Naive B cell (primary cell): ENCODE measurements around the gene SH3RF2. TPM values are rescaled to one million over a fixed set of nuclear protein-coding genes. Genes with fewer than 3 reads are reported as not detected.
"Not testable (repeated sequence)": the region's sequence is repeated elsewhere in the genome, so short reads cannot be mapped to it uniquely, and the experiment has no call there.

ENCODE experiments used
- ATAC-seq, 2 donors: fragments of 150-1000 bp; cut with Tn5 transposase; 2 replicates each; pipeline ENCODE4 v1.10.0; 2021; ENCODE audit warnings: low read depth in 2 of 2, mild to moderate bottlenecking in 2 of 2, moderate library complexity in 2 of 2
- DNase-seq: peaks from one replicate; pipeline ENCODE4 v3.0.0; 2022
- H3K27ac Mint-ChIP-seq, 6 donors: one replicate each; pipeline ENCODE4 v1.8.0; 2020 to 2022; ENCODE audit warnings: mild to moderate bottlenecking in 6 of 6, mixed read lengths in 6 of 6, moderate library complexity in 5 of 6, inconsistent platforms in 2 of 6
- H3K27me3 Mint-ChIP-seq, 3 donors: one replicate each; pipeline ENCODE4 v1.8.0; 2021 to 2022; ENCODE audit warnings: mixed read lengths in 3 of 3, mild to moderate bottlenecking in 1 of 3
- H3K36me3 Mint-ChIP-seq, 2 donors: one replicate each; pipeline ENCODE4 v1.8.0; 2020 to 2022; ENCODE audit warnings: mixed read lengths in 2 of 2, inconsistent platforms in 1 of 2, mild to moderate bottlenecking in 1 of 2
- H3K4me1 Mint-ChIP-seq, 3 donors: one replicate each; pipeline ENCODE4 v1.8.0; 2020 to 2022; ENCODE audit warnings: mixed read lengths in 3 of 3, inconsistent platforms in 1 of 3, mild to moderate bottlenecking in 1 of 3, moderate library complexity in 1 of 3
- H3K4me3 Mint-ChIP-seq, 8 donors: one replicate each; pipeline ENCODE4 v1.8.0; 2020 to 2022; ENCODE audit warnings: mild to moderate bottlenecking in 8 of 8, mixed read lengths in 8 of 8, moderate library complexity in 8 of 8, inconsistent platforms in 2 of 8
- H3K9me3 Mint-ChIP-seq, 7 donors: one replicate each; pipeline ENCODE4 v1.8.0; 2020 to 2022; ENCODE audit warnings: mixed read lengths in 7 of 7, mild to moderate bottlenecking in 5 of 7, inconsistent platforms in 2 of 7, moderate library complexity in 1 of 7
- polyA plus RNA-seq, 6 donors: library from polyadenylated mRNA; unstranded; fragments of 300-500 nt; fragmentation: Illumina TruSeq; gene quantifications; one replicate each; pipeline ENCODE4 v1.2.3, GENCODE V29; 2021; ENCODE audit warnings: low read depth in 6 of 6

The SH3RF2 gene
- polyA plus RNA-seq, 6 donors from 2014 or later = not detected

DNA sequence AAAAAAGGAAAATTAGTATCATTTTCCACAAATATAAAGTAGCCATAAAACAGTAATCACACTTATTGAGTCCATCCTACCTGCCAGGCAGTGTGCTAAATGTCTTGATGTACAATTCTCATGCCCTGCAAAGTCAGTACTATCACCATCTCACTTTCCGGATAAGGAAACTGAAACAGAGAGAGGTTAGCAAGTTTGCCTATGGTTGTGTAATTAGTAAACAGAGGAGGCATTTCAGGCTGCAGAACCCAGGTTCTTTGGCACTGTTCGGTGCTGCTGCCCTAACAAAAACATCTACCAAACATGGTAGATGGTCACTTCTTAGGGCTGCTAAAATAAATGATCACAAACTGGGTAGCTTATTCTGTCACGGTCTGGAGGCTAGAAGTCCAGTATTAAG is 146.4 kb downstream of the SH3RF2 start:
- peaks cover 5 to 18% (median 12%) of the 10 kb centered on the region in 3 donors for H3K27me3 Mint-ChIP-seq
- no peak overlapping the region for H3K27ac Mint-ChIP-seq
- H3K4me1 Mint-ChIP-seq = no peaks in the 10 kb centered on the region
- H3K36me3 Mint-ChIP-seq = no peaks in the 10 kb centered on the region
- H3K4me3 Mint-ChIP-seq = no peak overlapping the region
- DNase-seq = no peak
- no peak for ATAC-seq
- no peaks in the 10 kb centered on the region for H3K9me3 Mint-ChIP-seq

DNA sequence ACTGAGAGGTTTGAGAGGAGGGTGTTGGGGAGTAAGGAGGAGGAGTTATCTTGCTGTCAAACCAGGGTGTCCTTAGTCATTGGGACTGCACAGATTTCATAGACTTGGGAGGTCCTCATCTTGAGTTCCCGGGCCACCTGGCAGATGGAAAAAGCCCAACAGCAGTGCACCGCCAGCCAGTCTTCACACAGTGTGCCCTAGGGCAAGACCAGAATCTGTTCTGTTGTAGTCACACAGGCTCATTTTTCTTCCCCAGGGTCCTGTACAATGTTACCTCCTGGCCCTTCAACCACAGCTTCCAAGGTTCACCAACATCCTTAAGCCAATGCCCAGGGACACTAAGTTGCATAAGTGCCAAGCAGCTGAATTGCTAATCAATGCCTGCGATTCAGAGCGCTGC is 148.0 kb downstream of the SH3RF2 start:
- peaks cover 5 to 12% (median 8%) of the 10 kb centered on the region in 3 donors for H3K27me3 Mint-ChIP-seq
- no peaks in the 10 kb centered on the region for H3K9me3 Mint-ChIP-seq
- ATAC-seq (no peak), DNase-seq (no peak)
- no peaks in the 10 kb centered on the region for H3K4me1 Mint-ChIP-seq
- H3K4me3 Mint-ChIP-seq = no peak overlapping the region
- H3K36me3 Mint-ChIP-seq = no peaks in the 10 kb centered on the region
- H3K27ac Mint-ChIP-seq = no peak overlapping the region

DNA sequence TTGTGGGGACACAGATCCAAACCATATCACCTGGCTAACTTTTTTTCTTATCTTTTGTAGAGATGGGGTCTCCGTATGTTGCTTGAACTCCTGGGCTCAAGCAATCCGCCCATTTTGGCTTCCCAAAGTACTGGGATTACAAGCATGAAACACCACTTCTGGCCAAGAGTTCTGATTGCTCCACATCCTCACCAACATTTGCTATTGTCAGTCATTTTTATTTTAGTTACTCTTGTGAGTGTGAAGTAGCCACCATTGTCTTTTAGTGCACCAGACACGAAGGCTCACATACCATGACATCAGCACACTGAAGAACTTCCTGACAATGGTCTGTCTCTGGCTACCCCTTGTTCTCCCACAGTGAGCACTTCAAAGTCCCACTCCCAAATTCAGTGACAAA is 151.7 kb downstream of the SH3RF2 start:
- H3K4me1 Mint-ChIP-seq = no peaks in the 10 kb centered on the region
- no peak for ATAC-seq
- H3K4me3 Mint-ChIP-seq = no peak overlapping the region
- peaks cover 0 to 10% (median 5%) of the 10 kb centered on the region in 3 donors for H3K27me3 Mint-ChIP-seq
- H3K9me3 Mint-ChIP-seq = no peaks in the 10 kb centered on the region
- H3K36me3 Mint-ChIP-seq = no peaks in the 10 kb centered on the region
- no peak for DNase-seq
- no peak overlapping the region for H3K27ac Mint-ChIP-seq

DNA sequence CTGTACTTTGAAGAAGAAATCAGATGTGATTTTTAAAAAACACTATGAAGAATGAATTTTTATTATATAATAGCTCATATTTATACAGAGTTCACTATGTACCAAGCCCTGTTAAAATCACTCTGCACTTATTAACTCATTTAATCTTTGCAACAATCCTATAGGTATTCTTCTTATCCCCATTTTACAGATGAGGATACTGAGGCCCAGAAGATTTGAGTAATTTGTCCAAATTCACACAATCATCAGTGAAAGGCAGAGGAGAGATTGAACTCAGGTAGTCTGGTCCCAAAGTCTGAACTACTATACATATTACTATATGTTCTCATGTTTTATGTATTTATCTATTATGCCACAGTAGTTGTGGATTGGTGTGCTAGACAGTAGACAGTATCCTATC is 152.9 kb downstream of the SH3RF2 start:
- H3K36me3 Mint-ChIP-seq = no peaks in the 10 kb centered on the region
- DNase-seq (no peak), ATAC-seq (no peak)
- no peaks in the 10 kb centered on the region for H3K9me3 Mint-ChIP-seq
- no peaks in the 10 kb centered on the region for H3K4me1 Mint-ChIP-seq
- H3K27me3 Mint-ChIP-seq = no peaks in the 10 kb centered on the region
- no peak overlapping the region for H3K27ac Mint-ChIP-seq
- no peak overlapping the region for H3K4me3 Mint-ChIP-seq

DNA sequence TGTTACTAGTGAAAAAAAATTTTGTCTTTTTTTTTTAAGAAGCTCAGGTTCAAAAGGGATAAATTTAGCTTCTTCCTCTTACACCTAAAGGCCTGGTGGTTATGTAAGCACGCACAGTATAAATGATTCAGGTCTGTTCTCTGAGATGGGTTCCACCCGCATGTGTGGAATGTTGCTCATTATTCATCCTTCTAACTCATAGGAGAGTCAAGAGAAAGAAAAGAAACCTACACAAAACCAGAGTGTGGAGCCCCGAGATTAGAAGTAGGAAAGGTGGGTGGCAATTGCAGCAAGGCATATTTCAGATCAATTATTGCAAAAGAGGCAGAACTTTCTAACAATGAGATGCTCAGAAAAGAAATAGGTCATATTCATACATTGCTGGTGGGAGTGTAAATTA is 155.5 kb downstream of the SH3RF2 start:
- no peaks in the 10 kb centered on the region for H3K36me3 Mint-ChIP-seq
- no peaks in the 10 kb centered on the region for H3K9me3 Mint-ChIP-seq
- DNase-seq (no peak), ATAC-seq (no peak)
- peak overlapping the region in 1 of 6 donors; percentile 36 for H3K27ac Mint-ChIP-seq
- no peak overlapping the region for H3K4me3 Mint-ChIP-seq
- H3K4me1 Mint-ChIP-seq = no peaks in the 10 kb centered on the region
- no peaks in the 10 kb centered on the region for H3K27me3 Mint-ChIP-seq

DNA sequence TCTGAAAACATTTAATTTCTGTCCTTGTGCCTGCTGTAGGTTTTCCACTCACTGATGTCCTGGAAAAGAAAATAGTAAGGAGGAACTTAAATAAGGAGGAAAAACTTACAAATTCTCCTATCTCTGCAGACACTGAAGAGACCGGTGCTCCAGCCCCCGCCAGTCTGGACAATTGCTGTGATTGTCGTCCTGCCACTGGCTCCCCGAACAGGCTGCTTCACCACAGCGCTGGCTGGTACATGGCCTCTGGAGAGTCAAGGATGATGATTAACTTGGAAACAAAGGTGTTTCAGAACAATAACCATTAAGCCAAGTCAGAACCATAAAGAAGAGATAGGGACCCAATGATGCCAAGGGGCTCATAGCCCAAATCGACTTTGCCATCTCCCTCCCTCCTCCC is 161.7 kb downstream of the SH3RF2 start:
- Mint-ChIP-seq H3K36me3 (no peaks in the 10 kb centered on the region), H3K27ac (no peak overlapping the region), H3K27me3 (no peaks in the 10 kb centered on the region)

DNA sequence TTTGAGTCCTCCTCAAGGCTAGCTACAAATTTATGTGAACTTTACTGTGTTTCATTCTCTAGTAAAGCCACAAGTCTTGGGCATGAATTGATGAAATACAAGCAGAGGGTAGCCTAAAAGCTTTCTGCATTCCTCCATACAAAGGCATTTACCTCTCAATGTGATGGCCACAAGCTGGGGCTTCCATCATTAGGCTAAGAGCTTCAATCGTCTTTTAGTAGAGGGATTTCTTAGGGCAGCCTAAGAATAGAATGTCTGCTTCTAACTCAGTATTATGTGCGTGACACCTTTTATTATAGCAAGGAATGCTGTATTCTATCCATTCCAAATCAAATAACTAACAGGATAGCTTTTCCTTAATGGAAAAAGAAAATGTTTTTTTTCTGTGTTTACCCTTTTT is 165.3 kb downstream of the SH3RF2 start:
- DNase-seq = no peak
- Mint-ChIP-seq H3K4me1 (peaks cover under 1 to 1% (median 1%) of the 10 kb centered on the region in 3 donors), H3K27ac (no peak overlapping the region)

More for the DNA sequence above, 161.7 kb downstream of the SH3RF2 start:
- H3K9me3 Mint-ChIP-seq = no peaks in the 10 kb centered on the region
- H3K4me3 Mint-ChIP-seq = no peak overlapping the region
- DNase-seq (no peak), ATAC-seq (no peak)
- H3K4me1 Mint-ChIP-seq = no peaks in the 10 kb centered on the region

DNA sequence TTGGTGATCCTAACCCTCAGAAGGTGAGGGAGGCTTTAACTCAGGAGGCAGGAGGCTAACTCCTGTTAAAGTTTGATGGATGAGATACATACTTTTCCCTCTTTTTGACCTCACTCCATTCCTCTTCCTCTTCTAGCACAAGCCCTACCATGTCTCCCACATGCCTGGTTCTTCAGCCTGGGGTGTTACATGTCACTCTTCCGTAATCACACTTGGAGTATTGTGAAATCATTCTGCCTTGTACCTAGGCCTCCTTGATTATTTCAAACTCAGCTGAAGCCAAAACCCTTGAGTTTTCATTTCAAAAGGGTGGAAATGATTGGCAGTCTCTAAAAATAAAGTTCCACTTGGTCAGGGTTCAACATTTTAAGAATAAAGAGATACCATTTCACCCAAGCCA is 167.2 kb downstream of the SH3RF2 start:
- peaks cover 0 to 2% (median 0%) of the 10 kb centered on the region in 7 donors for H3K9me3 Mint-ChIP-seq
- H3K27ac Mint-ChIP-seq = no peak overlapping the region
- ATAC-seq = no peak
- DNase-seq = no peak
- H3K27me3 Mint-ChIP-seq = no peaks in the 10 kb centered on the region
- peaks cover 5 to 7% (median 7%) of the 10 kb centered on the region in 3 donors for H3K4me1 Mint-ChIP-seq
- no peaks in the 10 kb centered on the region for H3K36me3 Mint-ChIP-seq
- H3K4me3 Mint-ChIP-seq = no peak overlapping the region

More for the DNA sequence above, 165.3 kb downstream of the SH3RF2 start:
- no peak for ATAC-seq
- Mint-ChIP-seq H3K9me3 (no peaks in the 10 kb centered on the region), H3K4me3 (no peak overlapping the region), H3K27me3 (no peaks in the 10 kb centered on the region), H3K36me3 (no peaks in the 10 kb centered on the region)

DNA sequence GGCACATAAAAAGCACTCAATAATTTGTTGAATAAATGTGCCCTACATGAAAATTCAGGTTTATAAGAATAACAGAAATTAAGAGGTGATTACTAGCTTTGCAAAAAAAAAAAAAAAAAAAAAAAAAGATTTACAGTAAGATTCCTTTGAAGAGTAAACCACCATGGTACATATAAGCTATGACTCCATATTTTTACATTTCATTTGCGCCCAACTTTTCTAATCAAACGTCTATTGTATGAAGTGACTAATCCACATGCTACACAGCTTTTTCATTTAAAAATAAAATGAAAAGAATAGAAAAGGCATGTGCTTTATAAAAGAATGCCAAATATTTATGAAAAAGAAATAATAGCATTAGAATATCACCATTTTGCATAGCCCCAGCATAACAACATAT is 169.1 kb downstream of the SH3RF2 start, which contains the start of gene PLAC8L1:
TSS of gene PLAC8L1 (minus strand) at position 101 of the 400 bp plus-strand sequence. CDS start 1,266 bp downstream, outside the sequence.
- Mint-ChIP-seq H3K9me3 (peaks cover 0 to 2% (median 0%) of the 10 kb centered on the region in 7 donors), H3K27ac (peak within 1 kb of the TSS in 1 of 6 donors; percentile 38), H3K36me3 (no peaks in the 10 kb centered on the region), H3K4me3 (no peak within 1 kb of the TSS), H3K27me3 (no peaks in the 10 kb centered on the region), H3K4me1 (peaks cover 5 to 7% (median 7%) of the 10 kb centered on the region in 3 donors)
- ATAC-seq = no peak
- no peak for DNase-seq

DNA sequence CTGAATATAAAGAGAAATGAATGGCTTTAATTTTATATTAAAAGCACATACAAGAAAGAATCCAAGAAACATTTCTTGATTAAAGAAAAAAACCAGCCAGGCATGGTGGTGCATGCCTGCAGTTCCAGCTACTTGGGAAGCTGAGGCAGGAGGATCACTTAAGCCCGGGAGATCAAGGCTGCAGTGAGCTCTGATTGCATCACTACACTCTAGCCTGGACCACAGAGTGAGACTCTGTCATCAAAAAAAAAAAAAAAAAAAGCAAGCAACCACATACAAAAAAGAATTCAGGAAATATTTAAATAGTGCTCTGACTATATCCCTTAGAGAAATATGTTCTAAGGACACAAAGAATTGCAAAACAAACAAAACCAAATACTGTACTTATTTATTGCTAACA is 171.5 kb downstream of the SH3RF2 start:
- ATAC-seq (no peak), DNase-seq (no peak)
- peaks cover 7 to 12% (median 7%) of the 10 kb centered on the region in 3 donors for H3K4me1 Mint-ChIP-seq
- no peak overlapping the region for H3K4me3 Mint-ChIP-seq
- no peaks in the 10 kb centered on the region for H3K36me3 Mint-ChIP-seq
- H3K27ac Mint-ChIP-seq = no peak overlapping the region
- H3K27me3 Mint-ChIP-seq = no peaks in the 10 kb centered on the region
- peaks cover 0 to 2% (median 0%) of the 10 kb centered on the region in 7 donors for H3K9me3 Mint-ChIP-seq

DNA sequence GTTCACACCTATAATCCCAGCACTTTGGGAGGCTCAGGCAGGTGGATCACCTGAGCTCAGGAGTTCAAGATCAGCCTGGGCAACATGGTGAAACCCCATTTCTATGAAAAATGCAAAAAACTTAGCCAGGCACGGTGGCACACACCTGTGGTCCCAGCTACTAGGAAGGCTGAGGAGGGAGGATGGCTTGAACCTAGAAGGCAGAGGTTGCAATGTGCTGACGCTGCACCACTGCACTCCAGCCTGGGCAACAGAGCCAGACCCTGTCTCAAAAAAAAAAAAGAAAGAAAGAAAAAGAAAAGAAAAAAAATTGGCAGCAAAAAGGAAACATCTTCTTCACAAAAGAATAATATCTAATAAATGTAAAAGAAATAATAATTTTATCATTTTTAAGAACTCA is 172.5 kb downstream of the SH3RF2 start:
- not testable (repeated sequence) for DNase-seq, H3K27me3 Mint-ChIP-seq, H3K4me3 Mint-ChIP-seq, H3K36me3 Mint-ChIP-seq, ATAC-seq, H3K9me3 Mint-ChIP-seq
- Mint-ChIP-seq H3K27ac (peak overlapping the region in 1 of 6 donors; percentile 63), H3K4me1 (peaks cover 7 to 12% (median 7%) of the 10 kb centered on the region in 3 donors)

DNA sequence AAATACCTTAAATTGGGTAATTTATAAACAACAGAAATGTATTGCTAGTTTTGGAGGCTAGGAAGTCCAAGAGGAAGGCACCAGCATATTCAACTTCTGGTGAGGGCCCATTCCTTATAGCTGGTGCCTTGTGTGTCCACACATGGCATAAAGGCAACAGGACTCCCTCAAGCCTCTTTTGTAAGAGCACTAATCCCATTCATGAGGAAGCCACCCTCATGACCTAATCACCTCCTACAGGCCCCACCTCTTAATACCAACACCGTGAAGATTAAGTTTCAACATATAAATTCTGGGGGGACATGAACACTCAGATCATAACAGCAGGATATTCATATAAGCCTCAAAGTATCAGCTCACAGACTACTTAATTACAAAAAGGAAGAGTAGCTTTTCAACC is 173.0 kb downstream of the SH3RF2 start:
- peaks cover 0 to 4% of the 10 kb centered on the region in 2 donors for H3K36me3 Mint-ChIP-seq
- no peak overlapping the region for H3K4me3 Mint-ChIP-seq
- H3K4me1 Mint-ChIP-seq = peaks cover 7 to 12% (median 7%) of the 10 kb centered on the region in 3 donors
- H3K27me3 Mint-ChIP-seq = no peaks in the 10 kb centered on the region
- H3K27ac Mint-ChIP-seq = peak overlapping the region in 3 of 6 donors; percentile 3 to 75 (median 27)
- ATAC-seq (no peak), DNase-seq (no peak)
- H3K9me3 Mint-ChIP-seq = peaks cover 0 to 2% (median 0%) of the 10 kb centered on the region in 7 donors

DNA sequence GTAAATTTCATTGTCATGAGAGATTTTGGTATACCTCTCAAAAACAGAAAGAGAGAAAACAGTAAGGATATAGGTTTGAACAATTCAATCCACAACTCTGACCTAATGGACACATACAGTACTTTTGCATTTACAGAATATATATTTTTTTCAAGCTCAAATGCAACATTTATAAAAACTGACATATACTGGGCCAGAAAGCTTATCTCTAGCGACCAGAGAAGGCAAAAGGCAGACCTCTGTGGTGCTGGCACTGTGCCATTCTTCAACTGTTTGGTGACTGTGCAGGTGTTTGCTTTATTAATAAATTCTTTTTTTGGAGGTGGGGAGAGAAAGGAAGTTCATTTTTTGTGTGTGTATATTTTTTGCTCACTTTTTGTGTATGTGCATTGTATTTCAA is 175.0 kb downstream of the SH3RF2 start:
- H3K27ac Mint-ChIP-seq = peak overlapping the region in 5 of 6 donors; percentile 28 to 78 (median 51)
- no peak overlapping the region for H3K4me3 Mint-ChIP-seq
- H3K4me1 Mint-ChIP-seq = peaks cover 7 to 12% (median 7%) of the 10 kb centered on the region in 3 donors
- DNase-seq (no peak), ATAC-seq (no peak)
- peaks cover 0 to 2% (median 0%) of the 10 kb centered on the region in 7 donors for H3K9me3 Mint-ChIP-seq
- peaks cover 2 to 12% of the 10 kb centered on the region in 2 donors for H3K36me3 Mint-ChIP-seq
- no peaks in the 10 kb centered on the region for H3K27me3 Mint-ChIP-seq

DNA sequence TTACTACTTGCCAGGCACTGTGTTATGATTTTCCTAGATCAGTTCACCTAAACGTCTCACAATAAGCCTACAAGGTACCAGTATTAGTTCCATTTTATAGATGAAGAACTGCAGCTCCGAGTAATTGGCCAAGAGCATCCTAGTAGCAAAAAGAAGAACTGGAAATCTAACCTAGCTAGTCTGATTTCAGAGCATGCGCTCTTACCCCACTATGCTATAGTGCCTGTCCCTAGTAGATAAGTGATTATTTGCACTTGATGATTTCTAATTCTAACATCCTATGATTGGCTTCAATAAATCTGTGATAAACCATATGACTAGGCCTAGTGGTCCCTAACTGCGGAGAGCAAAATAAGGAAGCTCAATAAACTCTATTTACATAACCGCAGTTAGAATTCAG is 176.1 kb downstream of the SH3RF2 start:
- ATAC-seq (no peak), DNase-seq (no peak)
- Mint-ChIP-seq H3K27me3 (no peaks in the 10 kb centered on the region), H3K4me1 (peaks cover 0 to 7% (median 3%) of the 10 kb centered on the region in 3 donors), H3K9me3 (no peaks in the 10 kb centered on the region), H3K27ac (no peak overlapping the region), H3K36me3 (peaks cover 12 to 16% of the 10 kb centered on the region in 2 donors), H3K4me3 (no peak overlapping the region)
